ENCODE results near the gene NTSR1.

DNA sequence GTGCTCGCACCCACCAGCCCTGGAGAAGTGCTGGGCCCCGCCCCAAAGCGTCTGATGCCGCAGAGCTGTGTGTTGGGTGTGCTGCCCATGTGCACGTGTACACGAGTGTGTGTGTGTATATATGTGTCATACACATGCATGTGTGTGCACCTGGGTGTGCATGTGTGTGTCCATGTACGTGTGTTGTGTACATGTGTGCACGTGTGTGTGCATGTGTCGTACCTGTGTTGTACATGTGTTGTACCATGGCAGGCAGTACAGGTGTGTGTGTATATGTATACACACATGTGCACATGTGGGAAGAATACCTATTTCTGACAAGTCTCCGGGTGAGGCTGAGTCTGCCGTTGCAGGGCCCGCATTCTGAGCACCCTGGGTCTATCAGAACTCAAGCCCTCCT, 81.4 kb downstream of the NTSR1 start:
- TF ChIP-seq, protein P1, sequence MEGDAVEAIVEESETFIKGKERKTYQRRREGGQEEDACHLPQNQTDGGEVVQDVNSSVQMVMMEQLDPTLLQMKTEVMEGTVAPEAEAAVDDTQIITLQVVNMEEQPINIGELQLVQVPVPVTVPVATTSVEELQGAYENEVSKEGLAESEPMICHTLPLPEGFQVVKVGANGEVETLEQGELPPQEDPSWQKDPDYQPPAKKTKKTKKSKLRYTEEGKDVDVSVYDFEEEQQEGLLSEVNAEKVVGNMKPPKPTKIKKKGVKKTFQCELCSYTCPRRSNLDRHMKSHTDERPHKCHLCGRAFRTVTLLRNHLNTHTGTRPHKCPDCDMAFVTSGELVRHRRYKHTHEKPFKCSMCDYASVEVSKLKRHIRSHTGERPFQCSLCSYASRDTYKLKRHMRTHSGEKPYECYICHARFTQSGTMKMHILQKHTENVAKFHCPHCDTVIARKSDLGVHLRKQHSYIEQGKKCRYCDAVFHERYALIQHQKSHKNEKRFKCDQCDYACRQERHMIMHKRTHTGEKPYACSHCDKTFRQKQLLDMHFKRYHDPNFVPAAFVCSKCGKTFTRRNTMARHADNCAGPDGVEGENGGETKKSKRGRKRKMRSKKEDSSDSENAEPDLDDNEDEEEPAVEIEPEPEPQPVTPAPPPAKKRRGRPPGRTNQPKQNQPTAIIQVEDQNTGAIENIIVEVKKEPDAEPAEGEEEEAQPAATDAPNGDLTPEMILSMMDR (IDR thresholded peaks at IDR 0.05), result no peak
- no peak for TF ChIP-seq POLR2A (IDR thresholded peaks at IDR 0.05)

Data from heart left ventricle (tissue), 13 donors.